NCI-H345 treated with DMSO at 0.1 percent for 48 hours (cell line): ENCODE results near the gene CORO2B.
"Not testable (repeated sequence)": the region's sequence is repeated elsewhere in the genome, so short reads cannot be mapped to it uniquely, and the experiment has no call there.

Source experiments
- DNase-seq: peaks from one replicate; lab custom pipeline; 2025; ENCODE audit not compliant: unreplicated experiment; lab: John Stamatoyannopoulos, UW

The CORO2B gene

GRCh38 chr15:68667800-68668625 is 89.2 kb downstream of the CORO2B start:
- no peak for DNase-seq

GRCh38 chr15:68668926-68669600 is 90.3 kb downstream of the CORO2B start:
- DNase-seq = no peak

- DNase-seq = no peak
Measured at GRCh38 chr15:68672251-68672650, 93.5 kb downstream of the CORO2B start.

- DNase-seq = no peak
Measured at GRCh38 chr15:68672781-68673205, 94.0 kb downstream of the CORO2B start.

- DNase-seq = no peak
Measured at GRCh38 chr15:68674975-68675374, 96.2 kb downstream of the CORO2B start.

DNA sequence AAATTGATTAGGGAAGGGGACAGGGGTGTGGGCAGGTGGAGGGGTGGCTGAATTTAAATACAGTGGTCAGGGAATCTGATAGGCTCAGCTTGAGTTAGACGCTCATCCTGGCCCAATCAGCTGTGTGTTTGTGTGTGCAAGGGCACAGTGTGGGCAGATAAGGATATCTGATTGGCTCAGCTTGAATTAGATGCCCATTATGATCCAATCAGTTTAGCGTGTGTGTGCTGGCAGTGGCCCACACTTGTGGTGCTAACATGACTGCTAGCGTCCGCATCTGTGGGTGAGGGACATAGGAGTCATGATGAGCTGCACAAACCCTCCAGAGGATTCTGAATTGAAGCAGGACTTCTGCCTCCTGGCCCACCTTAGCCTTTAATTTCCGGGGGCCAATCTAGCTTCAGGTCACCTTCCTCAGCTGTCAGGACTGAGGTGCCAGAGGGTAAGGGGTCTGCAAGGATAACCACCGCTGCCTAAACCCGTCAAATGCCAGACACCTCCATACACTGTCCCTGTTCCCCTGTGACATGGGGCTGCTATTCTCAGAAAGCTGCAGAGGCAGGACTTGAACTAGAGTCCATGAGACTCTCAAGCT is 97.3 kb downstream of the CORO2B start:
- DNase-seq = no peak

DNA sequence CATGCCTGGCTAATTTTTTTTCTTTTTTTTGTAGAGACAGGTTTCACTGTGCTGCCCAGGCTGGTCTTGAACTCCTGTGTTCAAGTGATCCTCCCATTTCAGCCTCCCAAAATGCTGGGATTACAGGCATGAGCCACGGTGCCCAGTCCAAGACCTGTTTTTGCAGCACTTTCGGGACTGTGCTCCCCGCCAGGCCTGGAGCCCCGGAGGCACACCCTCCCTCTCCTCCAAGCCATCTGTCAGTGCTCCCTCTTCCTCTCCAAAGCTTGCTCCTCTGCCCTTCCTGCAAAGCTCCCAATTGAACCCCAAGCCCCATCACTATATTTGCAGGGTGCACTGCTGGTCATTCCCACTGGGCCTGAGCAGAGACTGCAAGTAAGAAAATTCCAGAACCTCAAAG is 98.1 kb downstream of the CORO2B start:
- no peak for DNase-seq

DNA sequence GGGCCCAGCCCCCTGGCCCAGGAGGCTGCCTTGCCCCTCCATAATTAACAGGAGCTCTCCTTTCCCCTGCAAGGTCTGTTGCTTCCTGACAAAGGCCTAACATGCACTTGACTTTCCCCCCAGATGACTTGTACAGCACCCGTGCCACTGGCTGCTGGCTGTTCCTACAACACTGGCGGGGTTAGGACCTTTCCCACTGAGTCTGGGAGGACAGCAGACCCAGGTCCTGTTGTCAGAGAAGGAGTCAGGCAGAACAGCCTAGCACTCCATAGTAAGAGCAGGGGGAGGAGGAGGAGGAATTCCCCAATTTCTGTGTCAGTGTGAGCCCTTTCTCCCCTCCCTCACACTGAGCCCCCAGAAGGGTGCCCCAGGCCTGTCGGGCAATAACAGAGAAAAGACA is 99.2 kb downstream of the CORO2B start:
- DNase-seq = no peak

DNA sequence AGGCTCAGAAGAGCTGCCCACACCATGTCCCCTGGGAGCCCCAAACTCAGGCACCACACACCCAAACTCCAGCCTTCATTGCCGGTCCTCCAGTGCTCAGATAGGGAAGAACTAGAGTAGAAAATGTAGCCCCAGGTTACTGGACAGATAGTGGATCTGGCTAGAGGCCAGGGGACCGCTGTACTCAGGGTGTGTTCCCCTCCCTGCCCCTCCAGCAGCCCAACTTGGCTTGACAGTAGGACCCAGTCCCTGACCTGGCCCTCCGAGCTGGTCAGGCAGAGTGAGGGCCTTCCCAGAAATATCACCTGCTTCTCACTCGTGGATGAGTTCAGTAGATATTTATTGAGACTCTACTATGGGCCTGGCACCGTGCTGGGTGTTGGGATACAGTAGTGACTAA is 100.0 kb downstream of the CORO2B start:
- DNase-seq = no peak

DNA sequence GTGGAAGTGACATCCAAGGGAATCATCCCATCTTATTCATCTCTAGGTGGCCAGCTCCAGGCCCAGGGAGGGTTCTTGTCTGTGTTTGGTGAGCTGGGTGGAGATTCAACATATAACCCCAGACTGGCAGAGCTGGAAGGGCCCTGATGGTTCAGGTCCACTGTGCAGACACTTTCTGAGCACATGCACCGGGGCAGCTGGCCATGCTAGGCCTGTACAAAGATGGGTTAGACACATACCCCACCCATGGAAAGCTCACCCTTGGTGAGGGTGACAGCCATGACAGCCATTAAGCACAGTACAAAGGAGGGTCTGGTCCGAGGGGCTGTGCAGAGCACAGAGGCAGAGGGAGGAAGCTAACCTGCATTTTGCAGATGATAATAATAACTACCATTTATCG is 100.4 kb downstream of the CORO2B start:
- no peak for DNase-seq

DNA sequence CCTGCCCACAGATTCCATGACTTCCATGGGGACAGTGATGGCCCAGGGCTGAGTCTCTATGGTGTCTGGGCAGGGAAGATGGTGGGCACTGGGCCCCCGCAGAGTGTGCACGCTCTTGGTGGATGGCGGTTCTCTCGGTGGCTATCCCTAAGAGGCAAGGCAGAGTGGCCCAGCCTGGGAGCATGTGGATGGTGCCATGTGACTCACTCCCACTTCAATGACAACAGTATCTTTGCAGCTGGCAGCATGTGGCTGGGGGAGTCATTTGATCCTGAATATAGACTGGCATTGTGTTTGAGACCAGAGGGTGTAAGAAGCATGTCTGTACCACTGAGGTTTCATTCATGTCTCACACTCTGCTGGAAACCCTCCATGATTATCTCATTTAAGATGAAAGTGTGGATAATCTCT is 101.2 kb downstream of the CORO2B start:
- no peak for DNase-seq

- DNase-seq = not testable (repeated sequence)
Measured at GRCh38 chr15:68680756-68681155, 102.0 kb downstream of the CORO2B start.

- no peak for DNase-seq
Measured at GRCh38 chr15:68681836-68682235, 103.0 kb downstream of the CORO2B start.

DNA sequence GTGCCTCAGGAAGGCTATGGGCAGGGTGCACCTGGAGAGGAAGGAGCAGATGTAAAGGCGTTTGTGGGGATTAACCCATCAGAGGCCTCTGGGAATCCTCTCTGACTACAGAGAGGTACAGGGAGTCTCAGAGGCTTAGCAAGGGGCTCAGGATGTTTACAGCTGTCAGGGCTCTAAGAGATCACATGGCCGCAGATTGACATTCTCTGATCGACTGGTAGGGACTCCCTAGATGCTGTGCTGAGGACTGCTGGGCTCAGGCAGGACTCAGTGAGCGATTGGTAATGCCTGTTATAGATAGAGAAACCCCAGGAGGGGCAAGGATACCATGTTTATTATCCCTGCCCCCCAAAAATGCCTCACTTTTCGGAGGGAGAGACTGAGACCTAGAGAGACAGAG is 103.5 kb downstream of the CORO2B start:
- DNase-seq = no peak

DNA sequence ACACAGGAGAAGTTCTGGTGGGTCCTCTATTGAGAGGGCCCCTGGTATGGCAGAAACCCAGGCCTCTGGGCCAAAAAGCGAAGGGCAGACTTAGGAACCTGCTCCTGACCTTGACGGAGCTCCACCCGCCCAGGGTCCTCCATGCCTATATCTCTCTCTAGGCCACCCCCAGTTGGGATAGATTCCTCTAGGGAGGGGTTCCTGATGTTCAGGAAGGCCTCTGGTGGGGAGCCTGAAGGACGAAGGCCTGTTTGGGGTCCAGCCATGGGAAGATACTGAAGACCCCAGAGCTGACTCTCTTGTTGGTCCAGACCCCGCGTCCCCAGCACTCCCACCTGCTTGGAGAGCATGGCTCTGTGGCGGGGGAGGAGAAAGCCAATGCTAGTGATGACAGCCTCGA is 104.2 kb downstream of the CORO2B start:
- no peak for DNase-seq

DNA sequence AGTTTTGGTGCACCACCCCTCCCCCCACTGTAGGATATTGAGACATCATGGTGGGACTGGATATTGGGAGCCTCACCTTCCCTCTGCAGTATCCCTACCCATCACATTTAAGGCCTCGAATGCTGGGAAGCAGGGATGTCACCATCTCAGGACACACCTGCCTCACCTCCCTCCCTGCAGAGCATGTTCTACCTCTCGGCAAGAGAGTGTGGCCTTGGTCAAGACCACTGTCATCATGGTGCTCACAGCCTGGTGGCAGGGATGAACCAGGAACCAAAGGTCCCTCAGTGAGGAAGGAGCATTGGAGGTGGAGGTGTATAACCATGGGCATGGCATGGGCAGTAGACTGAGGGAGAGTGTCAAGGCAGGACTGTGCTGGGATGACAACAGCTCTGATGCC is 104.8 kb downstream of the CORO2B start:
- DNase-seq = no peak

DNA sequence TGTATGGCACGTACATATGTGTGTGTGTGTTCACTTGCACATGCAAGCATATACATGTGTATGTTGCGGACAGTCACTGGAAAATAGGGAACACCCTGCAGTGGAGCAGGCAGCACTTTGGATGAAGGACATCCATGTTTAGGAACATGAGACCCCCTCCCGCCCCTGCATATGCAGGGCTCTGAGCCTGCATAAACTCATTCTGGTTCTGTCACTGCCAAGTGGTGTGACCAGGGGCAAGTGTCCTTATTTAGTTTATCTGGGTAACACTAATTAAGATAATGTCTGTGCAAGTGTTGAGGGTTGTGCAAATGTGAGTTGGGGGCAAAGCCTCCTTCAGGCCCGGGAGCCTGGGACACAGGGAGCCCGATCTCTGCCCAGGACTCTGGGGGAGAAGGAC is 105.7 kb downstream of the CORO2B start:
- DNase-seq = no peak

- DNase-seq = no peak
Measured at GRCh38 chr15:68687136-68687735, 108.4 kb downstream of the CORO2B start.

- peak; percentile 91 for DNase-seq
Measured at GRCh38 chr15:68691705-68692104, 112.9 kb downstream of the CORO2B start.

DNA sequence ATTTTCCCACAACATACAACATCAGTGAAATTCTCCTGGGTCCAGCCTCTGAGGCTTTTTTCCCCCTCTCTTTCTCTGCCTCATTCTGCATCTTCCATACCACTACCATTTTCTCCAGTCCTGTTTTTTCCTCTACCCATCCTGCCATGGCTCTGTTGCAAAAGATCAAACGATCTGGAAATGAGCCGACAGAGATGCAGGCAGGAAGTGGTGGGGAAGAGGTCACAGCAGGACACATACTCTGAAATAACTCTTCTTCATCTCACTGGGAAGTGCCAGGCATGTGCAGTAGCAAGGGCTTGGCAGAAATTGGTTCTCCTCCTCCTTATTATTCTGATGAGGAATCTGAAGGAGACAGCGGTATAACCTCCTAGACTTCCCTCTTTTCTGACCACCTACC is 114.3 kb downstream of the CORO2B start:
- no peak for DNase-seq

DNA sequence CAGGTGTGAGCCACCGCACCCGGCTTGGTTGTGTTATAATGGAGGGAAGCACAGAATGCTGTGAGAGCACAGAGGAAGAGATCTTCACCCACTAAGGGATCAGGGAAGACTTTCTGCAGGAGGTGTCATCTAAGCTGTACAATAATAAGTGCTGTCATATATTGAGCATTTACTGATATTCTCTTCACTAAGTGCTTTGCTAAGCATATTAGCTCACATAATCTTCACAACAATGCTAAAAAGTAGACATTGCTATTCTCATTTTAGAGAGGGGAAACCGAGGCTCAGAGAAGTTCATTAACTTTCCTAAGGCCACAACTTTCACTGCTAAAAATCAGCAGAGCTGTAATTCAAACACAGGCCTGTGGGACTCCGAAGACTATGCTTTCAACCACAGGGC is 115.3 kb downstream of the CORO2B start:
- no peak for DNase-seq
